BE2C (cell line): ENCODE results near the gene SFXN3.

ENCODE experiments used
- DNase-seq: peaks from one replicate; pipeline ENCODE4 v3.0.0-alpha.2; 2020
- H3K27me3 ChIP-seq: fragments of 250-450 bp; sonication (Bioruptor Pico); 2 replicates; pipeline ENCODE4 v1.5.1; 2020; ENCODE audit warnings: mild to moderate bottlenecking
- H3K36me3 ChIP-seq: fragments of 250-450 bp; sonication (Bioruptor Pico); 2 replicates; pipeline ENCODE4 v1.5.1; 2020; ENCODE audit warnings: mild to moderate bottlenecking
- H3K4me1 ChIP-seq: fragments of 250-450 bp; sonication (Bioruptor Pico); 2 replicates; pipeline ENCODE4 v1.5.1; 2020
- H3K4me3 ChIP-seq: 2 replicates; pipeline ENCODE4 v1.5.1; 2011; ENCODE audit warnings: low read depth, low read length
- H3K9me3 ChIP-seq: fragments of 250-450 bp; sonication (Bioruptor Pico); 2 replicates; pipeline ENCODE4 v1.5.1; 2020
- TF ChIP-seq, protein P1 (sequence below): IDR thresholded peaks from 2 replicates; pipeline ENCODE4 v1.5.1; 2012; ENCODE audit warnings: mild to moderate bottlenecking, low read depth, low read length

The SFXN3 gene

DNA sequence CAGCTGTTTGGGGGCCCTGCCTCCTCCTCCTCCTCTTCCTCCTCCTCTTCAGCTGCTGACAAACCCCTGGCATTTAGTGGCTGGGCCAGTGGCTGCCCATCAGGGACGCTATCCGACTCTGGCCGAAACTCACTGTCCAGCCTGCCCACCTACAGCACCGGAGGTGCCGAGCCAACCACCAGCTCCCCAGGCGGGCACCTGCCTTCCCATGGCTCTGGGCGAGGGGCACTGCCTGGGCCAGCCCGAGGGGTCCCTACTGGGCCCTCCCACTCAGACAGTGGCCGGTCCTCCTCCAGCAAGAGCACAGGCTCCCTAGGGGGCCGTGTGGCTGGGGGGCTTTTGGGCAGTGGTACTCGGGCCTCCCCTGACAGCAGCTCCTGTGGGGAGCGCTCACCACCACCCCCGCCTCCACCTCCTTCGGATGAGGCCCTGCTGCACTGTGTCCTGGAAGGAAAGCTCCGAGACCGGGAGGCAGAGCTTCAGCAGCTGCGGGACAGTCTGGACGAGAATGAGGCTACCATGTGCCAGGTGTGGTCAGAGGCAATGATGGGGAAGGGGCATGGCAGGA lies 27.3 kb upstream of the SFXN3 start:
- TF ChIP-seq, protein P1, sequence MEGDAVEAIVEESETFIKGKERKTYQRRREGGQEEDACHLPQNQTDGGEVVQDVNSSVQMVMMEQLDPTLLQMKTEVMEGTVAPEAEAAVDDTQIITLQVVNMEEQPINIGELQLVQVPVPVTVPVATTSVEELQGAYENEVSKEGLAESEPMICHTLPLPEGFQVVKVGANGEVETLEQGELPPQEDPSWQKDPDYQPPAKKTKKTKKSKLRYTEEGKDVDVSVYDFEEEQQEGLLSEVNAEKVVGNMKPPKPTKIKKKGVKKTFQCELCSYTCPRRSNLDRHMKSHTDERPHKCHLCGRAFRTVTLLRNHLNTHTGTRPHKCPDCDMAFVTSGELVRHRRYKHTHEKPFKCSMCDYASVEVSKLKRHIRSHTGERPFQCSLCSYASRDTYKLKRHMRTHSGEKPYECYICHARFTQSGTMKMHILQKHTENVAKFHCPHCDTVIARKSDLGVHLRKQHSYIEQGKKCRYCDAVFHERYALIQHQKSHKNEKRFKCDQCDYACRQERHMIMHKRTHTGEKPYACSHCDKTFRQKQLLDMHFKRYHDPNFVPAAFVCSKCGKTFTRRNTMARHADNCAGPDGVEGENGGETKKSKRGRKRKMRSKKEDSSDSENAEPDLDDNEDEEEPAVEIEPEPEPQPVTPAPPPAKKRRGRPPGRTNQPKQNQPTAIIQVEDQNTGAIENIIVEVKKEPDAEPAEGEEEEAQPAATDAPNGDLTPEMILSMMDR = no peak
- DNase-seq = no peak
- H3K4me1 ChIP-seq = peaks cover 18% of the 10 kb centered on the region
- H3K36me3 ChIP-seq = peaks cover 43% of the 10 kb centered on the region
- no peak overlapping the region for H3K4me3 ChIP-seq
- H3K27me3 ChIP-seq = no peaks in the 10 kb centered on the region
- H3K9me3 ChIP-seq = no peaks in the 10 kb centered on the region

DNA sequence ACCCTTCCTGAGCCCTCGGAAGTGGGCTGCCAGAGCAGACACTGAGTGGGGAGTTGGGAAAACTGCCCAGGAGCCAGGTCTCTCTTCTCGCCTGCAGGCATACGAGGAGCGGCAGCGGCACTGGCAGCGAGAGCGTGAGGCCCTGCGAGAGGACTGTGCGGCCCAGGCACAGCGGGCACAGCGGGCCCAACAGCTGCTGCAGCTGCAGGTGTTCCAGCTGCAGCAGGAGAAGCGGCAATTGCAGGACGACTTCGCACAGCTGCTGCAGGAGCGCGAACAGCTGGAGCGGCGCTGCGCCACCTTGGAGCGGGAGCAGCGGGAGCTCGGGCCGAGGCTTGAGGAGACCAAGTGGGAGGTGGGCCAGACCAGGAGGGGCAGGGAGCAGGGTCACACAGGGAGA lies 25.7 kb upstream of the SFXN3 start:
- Histone ChIP-seq H3K4me1 (peaks cover 21% of the 10 kb centered on the region), H3K36me3 (peaks cover 43% of the 10 kb centered on the region), H3K9me3 (no peaks in the 10 kb centered on the region), H3K4me3 (no peak overlapping the region), H3K27me3 (no peaks in the 10 kb centered on the region)
- no peak for DNase-seq
- TF ChIP-seq, protein P1 = no peak

DNA sequence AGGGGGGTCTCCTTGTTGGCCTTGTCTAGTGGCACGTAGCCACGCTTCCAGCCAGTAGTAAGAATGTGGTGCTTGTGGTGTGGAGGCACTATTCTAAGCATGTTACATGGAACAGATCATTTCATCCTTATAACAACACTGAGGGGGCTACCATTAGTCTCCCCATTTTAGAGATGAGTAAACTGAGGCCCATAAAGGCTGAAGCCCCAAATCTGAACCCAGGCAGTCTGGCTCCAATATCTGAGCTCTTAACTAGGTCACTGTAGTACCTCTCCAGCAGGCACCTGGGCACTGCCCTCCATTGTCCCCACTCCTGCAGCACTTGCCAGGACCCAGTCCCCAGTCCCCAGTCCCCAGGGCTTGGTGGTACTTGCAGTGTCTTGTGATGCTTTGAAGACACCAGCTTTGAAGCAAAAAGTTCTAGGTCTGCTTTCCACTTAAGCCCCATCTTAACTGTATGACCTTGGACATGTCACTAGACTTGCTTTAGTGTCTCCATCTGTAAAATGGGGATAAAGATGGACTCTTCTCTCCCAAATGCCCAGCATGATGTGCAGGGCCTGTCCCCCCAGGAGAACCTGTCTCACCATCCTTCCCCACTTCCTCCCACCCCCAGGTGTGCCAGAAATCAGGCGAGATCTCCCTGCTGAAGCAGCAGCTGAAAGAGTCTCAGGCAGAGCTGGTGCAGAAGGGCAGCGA lies 25.0 kb upstream of the SFXN3 start:
- H3K36me3 ChIP-seq = peaks cover 43% of the 10 kb centered on the region
- peaks cover 16% of the 10 kb centered on the region for H3K4me1 ChIP-seq
- no peak overlapping the region for H3K4me3 ChIP-seq
- DNase-seq = no peak
- H3K9me3 ChIP-seq = no peaks in the 10 kb centered on the region
- no peaks in the 10 kb centered on the region for H3K27me3 ChIP-seq
- TF ChIP-seq, protein P1 = no peak

DNA sequence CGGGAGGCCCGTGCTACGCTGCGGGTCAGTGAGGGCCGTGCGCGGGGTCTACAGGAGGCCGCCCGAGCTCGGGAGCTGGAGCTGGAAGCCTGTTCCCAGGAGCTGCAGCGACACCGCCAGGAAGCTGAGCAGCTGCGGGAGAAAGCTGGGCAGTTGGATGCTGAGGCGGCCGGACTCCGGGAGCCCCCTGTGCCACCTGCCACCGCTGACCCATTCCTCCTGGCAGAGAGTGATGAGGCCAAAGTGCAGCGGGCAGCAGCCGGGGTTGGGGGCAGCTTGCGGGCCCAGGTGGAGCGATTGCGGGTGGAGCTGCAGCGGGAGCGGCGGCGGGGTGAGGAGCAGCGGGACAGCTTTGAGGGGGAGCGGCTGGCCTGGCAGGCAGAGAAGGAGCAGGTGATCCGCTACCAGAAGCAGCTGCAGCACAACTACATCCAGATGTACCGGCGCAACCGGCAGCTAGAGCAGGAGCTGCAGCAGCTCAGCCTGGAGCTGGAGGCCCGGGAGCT lies 24.4 kb upstream of the SFXN3 start:
- peaks cover 43% of the 10 kb centered on the region for H3K36me3 ChIP-seq
- TF ChIP-seq, protein P1 = no peak
- DNase-seq = peak; percentile 68
- peaks cover 13% of the 10 kb centered on the region for H3K4me1 ChIP-seq
- no peaks in the 10 kb centered on the region for H3K27me3 ChIP-seq
- H3K4me3 ChIP-seq = no peak overlapping the region
- H3K9me3 ChIP-seq = no peaks in the 10 kb centered on the region

DNA sequence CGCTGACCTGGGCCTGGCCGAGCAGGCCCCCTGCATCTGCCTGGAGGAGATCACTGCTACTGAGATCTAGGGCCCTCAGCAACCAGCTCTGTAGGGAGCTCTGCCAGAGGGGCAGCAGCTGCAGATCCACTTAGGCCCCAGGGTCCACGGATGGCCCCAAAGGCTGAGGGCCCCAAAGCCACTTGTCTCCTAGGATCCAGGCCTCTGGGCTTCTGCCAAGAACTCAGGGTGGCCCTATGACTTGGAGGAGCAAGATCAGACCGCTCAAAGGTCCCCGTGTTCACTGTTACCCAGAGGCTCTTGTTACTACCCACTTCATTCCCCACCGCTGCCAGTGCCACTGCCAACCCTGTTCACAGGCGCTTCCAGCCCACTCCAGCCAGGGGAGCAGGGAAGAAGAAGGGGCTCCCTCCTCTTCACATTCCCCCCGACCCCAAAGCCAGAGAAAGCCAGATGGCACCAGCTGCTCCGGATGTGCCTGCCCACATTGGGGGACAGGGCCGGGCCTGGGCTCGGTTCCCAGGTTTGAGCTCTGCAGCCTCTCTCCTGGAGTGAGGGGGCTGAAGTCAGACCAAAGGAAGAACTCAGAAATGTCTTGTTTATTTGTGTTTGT lies 23.8 kb upstream of the SFXN3 start:
- no peak for DNase-seq
- H3K36me3 ChIP-seq = peaks cover 43% of the 10 kb centered on the region
- no peaks in the 10 kb centered on the region for H3K27me3 ChIP-seq
- TF ChIP-seq, protein P1 = no peak
- H3K4me1 ChIP-seq = peaks cover 13% of the 10 kb centered on the region
- no peaks in the 10 kb centered on the region for H3K9me3 ChIP-seq
- H3K4me3 ChIP-seq = no peak overlapping the region
